ENCODE measurements around the gene EVI5.

GRCh38 chr1:92519043-92519442 is 265.9 kb downstream of the EVI5 start:
- TF ChIP-seq CTCF (IDR thresholded peaks at IDR 0.05; ENCODE audit: poor library complexity, severe bottlenecking) (no peak), EP300 (conservative IDR thresholded peaks at IDR 0.05; ENCODE audit: poor library complexity, severe bottlenecking) (no peak), POLR2AphosphoS5 (IDR thresholded peaks at IDR 0.05) (no peak), EZH2 (IDR thresholded peaks at IDR 0.05; ENCODE audit: borderline replicate concordance, insufficient read depth, low read length, poor library complexity, severe bottlenecking) (no peak), REST (IDR thresholded peaks at IDR 0.05; ENCODE audit: borderline replicate concordance) (no peak)
